HFF-Myc (cell line): ENCODE data around the gene TPM3.

Experiments
- DNase-seq: peaks from one replicate; pipeline ENCODE4 v3.0.0-alpha.2; 2011; ENCODE audit warnings: low read depth; ENCODE audit errors: extremely low read depth
- H3K4me3 ChIP-seq: replicated peaks from 2 replicates; pipeline ENCODE4 v1.5.1; 2011; ENCODE audit warnings: low read depth, mild to moderate bottlenecking, control low read depth, low read length
- TF ChIP-seq, protein P1 (sequence below): IDR thresholded peaks from 2 replicates; pipeline ENCODE4 v1.5.1; 2012; ENCODE audit warnings: mild to moderate bottlenecking, low read depth, low read length, control low read depth; ENCODE audit errors: missing control alignments

The TPM3 gene

GRCh38 chr1:154117642-154118041, 74.3 kb downstream of the TPM3 start:
- TF ChIP-seq, protein P1, sequence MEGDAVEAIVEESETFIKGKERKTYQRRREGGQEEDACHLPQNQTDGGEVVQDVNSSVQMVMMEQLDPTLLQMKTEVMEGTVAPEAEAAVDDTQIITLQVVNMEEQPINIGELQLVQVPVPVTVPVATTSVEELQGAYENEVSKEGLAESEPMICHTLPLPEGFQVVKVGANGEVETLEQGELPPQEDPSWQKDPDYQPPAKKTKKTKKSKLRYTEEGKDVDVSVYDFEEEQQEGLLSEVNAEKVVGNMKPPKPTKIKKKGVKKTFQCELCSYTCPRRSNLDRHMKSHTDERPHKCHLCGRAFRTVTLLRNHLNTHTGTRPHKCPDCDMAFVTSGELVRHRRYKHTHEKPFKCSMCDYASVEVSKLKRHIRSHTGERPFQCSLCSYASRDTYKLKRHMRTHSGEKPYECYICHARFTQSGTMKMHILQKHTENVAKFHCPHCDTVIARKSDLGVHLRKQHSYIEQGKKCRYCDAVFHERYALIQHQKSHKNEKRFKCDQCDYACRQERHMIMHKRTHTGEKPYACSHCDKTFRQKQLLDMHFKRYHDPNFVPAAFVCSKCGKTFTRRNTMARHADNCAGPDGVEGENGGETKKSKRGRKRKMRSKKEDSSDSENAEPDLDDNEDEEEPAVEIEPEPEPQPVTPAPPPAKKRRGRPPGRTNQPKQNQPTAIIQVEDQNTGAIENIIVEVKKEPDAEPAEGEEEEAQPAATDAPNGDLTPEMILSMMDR: no peak
- DNase-seq: no peak
- H3K4me3 ChIP-seq: no peak overlapping the region

GRCh38 chr1:154115180-154115579, 76.7 kb downstream of the TPM3 start:
- DNase-seq: no peak
- no peak overlapping the region for H3K4me3 ChIP-seq
- TF ChIP-seq, protein P1: no peak
